HUDEP-2 (cell line): ENCODE measurements around the gene INKA1.
"Not testable (repeated sequence)": the region's sequence is repeated elsewhere in the genome, so short reads cannot be mapped to it uniquely, and the experiment has no call there.

Experiments used
- DNase-seq, 76 experiments: peaks; one replicate each; lab custom pipeline; 2025; ENCODE audit not compliant: unreplicated experiment in 76 of 76; lab: John Stamatoyannopoulos, UW

INKA1 gene

DNA sequence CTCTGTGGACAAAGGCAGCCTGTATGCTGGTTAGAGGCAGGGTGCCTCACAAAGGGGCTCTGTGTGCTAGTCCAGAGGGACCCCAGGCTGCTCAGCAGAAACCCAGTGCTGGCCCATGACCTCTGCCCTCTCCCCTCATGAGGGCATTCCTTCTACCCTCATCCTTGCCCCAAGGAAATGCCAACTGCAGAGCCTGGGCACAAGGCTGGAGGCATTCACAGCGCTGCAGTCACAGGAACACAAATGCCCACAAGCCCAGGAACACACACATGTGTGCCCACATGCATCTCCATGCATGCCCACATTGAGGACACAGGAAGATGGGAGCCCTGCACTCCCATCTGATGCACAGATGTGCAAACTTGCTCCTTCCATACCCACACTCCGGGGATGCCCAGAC lies 3.8 kb downstream of the INKA1 start:
- DNase-seq: no peak

DNA sequence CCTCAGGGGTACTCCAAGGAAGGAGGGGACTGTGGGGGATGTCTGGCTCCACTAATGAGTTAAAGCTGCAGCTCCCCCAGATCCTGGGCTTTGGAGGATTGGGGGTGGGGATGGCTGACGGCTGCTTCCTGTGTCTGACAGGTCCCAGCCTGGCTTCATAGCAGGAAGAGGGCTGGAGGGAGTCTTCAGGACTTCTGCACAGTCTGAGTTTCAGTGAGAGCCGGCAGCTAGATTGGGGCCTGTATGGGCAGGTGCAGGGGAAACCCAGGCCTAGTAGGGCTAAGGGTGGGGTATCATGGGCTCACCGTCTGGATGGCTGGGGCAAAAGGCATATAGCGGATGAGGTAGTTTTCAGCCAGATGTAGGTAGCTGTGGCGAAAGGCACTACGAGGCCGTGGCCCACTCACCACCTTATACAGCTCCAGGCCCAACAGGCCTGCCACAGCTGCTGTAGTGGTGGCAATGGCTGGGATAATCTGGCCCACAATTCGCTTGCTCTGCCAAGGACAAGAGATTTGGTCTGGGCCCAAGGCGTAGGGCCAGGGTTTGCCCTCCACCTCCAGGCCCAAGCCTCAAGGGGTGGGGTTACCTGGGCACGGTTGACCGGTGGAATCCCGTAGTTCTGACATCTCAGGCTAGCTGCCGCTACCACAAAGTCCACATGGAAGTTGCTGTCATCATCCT lies 4.5 kb downstream of the INKA1 start:
- no peak for DNase-seq

DNA sequence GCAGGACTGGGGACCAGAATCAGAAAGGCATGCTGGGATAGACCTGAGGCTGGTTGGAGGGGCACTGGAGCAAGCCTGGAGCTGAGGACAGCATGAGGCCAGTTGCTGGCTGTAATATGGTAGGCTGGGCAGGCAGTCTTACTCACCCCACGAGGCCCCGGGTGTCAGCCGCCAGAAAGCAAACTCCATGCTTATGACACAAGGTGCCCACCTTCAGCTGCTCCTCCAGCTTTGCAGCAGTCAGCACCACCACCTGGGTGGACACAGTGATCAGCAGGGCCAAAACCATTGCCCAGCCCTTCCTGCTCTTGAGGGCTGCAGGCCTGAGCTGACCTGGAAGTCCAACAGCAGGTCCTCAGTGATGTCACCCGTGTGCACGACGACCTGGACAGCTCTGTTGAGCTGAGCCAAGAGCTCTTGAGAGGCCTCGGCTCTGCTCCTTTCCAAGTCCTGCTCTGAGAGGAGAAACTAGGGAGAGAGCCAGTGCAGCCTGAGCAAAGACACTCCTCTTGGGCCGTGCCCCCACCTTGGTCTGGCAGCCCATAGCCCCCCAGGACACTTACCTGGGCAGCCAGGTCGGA lies 9.9 kb downstream of the INKA1 start:
- no peak for DNase-seq

DNA sequence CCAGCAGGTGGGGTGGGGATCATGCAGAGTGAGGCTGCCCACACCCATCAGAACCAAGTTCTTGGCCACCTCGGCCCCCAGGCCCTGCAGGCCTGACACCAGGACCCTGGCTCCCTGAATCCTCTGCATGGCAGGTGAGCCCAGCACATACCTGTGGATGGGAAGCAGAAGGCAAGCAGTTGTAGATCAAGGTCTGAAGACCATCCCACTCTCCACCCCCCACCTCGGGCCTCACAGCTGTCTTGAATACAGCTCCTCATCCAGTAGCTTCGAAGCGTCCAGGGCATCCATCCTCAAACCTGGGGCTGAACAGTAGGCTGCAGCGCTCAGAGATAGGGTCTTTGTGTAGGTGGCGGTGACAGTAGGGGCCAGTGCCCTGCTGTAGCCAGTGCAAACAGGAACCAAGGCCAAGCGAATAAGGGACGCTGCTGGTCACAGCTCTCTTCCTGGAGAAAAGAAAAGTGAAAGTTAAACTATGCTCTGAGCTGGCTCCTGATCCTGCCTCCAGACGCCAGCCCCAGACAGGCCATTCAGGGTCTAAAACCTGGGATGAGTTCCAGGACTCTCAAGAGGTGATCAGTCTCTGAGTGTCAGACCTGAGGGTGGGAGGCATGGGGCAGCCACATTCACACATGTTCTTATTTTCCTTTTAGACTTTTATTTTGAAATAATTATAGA lies 10.6 kb downstream of the INKA1 start, which contains the start of gene UBA7:
TSS of gene UBA7 (minus strand) at position 457 of the 678 bp plus-strand sequence. CDS start at position 291, 166 bp downstream.
- DNase-seq: peak in 4 of 76 experiments; percentile 8 to 32 (median 22)

DNA sequence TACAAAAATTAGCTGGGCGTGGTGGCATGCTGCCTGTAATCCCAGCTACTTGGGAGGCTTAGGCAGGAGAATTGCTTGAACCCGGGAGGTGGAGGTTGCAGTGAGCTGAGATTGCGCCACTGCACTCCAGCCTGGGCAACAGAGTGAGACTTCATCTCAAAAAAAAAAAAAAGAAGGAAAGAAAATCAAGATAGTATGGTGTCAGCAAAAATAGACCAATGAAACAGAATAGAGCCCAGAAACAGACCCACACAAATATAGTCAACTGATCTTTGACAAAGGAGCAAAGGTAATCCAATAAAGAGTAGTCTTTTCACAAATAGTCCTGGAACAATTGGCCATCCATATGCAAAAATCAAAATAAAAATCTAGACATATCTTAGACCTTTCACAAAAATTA lies 20.1 kb downstream of the INKA1 start:
- DNase-seq: not testable (repeated sequence)

DNA sequence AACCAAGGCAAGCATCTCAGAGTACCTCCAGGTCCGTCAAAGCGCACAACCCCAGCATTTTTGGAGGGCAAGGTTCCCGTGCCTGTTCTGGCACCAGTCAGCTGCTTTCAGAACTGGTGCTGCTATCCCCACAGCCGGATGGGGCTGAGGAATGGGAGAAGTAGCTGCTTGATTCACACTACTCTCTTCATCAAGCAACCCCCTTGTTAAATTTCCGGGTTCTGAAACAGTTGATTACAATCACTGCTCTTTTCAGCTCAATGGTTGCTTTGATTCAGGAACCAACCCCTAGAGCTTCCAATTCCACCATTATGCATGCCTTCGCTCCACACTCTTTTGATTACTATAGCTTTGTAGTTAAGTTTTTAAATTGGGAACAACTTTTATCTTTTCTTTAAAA lies 23.0 kb downstream of the INKA1 start:
- no peak for DNase-seq

DNA sequence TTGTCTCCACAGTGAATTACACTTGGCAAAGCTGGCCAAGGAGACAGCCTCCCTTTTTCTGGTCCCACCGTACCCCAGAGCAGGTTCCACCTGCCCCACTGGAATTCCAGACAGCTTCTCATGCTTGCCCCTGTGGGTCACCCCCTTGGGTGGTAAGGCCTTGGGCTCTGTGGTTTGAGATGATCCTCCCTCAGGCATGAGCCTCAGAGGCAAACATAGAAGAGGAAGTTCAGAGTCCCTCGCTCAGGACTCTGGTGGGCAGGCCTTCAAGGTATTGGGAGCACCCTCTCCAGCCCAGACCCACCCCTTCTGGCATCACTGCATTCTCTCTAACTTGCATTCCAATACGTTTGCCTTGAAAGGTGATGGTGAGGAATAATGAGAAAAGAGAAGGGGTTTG lies 28.3 kb downstream of the INKA1 start:
- DNase-seq: no peak

DNA sequence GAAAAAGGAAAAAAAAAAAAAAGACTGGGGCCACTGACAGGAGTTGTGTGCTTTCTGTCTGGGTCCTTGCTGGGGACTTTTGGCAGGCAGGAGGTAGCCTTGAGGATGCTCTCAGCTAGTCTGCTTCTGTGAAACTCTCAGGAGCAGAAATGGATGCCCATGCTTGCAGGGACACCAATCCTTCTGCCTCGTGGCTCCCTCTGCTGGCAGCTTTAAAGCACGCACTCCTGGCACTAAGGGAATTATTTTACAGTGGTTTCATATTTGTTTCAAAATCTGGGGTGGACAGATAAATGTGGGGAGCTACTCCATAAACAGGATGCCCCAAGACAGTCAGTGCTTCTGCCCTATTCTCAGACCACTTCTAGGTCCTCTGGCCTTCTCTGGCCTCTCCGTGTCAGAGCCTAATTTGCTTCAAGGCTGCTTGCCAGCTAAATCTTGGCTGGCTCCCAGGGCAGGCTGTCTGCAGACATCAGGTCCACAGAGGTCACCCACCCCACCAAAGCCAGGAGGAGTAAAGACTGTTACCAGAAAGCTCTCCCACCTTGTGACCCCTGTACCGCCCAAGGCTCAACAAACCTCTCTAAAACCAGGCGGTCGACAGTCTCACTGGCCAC lies 36.2 kb downstream of the INKA1 start:
- DNase-seq: peak in 67 of 76 experiments; percentile 5 to 79 (median 52)

DNA sequence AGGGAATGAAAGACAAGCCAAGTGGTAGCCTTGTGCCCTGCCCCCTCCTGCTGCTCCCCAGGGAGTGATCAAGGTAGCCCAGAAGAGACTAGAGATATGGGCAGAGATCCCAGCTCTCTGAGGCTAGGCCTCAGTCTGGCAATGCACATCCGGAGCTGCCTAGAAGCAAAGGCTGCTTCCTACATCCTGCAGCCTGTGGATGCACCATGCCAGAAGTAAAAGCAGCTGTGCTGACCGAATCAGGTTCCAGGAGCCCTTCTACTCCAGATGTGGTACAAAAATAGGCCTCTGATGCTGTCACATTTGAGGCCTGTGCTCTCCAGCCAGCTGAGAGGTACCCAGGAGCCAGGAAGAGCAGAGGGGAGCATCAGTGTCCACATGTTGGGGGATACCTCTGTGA lies 37.3 kb downstream of the INKA1 start:
- no peak for DNase-seq

DNA sequence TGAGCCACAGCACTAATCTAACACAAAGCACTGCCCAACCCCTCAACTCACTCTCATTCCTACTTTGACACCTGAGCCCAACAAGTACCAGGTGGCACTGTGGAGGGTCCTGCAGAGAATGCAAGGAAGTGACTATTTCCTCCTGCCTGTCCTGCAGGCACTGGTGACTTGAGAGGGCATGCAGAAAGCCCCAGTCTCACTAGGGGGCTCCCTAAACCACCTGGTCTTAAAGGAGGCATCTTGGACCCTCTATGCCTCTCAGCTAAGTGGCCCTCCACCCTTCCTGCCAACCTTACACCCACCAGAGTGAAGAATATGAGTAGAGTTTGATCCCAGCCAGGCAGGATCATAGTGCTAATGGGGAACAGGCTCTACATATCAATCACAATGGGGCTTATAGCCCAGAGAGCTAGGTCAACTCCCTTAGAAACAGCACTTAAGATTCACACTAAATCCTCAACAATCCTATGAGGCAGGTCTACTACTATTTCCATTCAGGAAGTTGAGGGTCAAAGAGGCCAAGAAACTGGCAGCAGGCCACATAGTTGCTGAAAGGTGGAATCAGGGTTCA lies 38.1 kb downstream of the INKA1 start:
- DNase-seq: peak in 11 of 76 experiments; percentile 2 to 23 (median 5)

DNA sequence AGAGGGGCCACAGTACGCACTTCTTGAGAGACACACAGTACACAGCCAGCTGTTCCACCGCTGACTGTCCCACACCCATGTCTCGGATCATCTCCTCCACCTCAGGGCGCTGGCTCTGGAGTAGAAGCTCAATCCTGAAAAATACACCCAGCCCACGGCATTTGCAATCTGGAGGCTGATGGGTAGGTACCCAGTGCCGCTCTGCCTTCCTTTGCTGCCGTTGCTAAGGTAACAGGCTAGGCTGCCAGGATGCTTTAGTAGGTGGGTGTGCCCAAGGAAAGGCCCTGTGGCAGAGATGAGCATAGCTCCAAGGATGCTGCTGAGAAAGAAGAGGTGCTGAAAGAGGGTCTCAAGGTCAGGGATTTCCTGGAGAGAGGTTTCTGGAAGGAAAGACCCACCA lies 38.7 kb downstream of the INKA1 start:
- no peak for DNase-seq

DNA sequence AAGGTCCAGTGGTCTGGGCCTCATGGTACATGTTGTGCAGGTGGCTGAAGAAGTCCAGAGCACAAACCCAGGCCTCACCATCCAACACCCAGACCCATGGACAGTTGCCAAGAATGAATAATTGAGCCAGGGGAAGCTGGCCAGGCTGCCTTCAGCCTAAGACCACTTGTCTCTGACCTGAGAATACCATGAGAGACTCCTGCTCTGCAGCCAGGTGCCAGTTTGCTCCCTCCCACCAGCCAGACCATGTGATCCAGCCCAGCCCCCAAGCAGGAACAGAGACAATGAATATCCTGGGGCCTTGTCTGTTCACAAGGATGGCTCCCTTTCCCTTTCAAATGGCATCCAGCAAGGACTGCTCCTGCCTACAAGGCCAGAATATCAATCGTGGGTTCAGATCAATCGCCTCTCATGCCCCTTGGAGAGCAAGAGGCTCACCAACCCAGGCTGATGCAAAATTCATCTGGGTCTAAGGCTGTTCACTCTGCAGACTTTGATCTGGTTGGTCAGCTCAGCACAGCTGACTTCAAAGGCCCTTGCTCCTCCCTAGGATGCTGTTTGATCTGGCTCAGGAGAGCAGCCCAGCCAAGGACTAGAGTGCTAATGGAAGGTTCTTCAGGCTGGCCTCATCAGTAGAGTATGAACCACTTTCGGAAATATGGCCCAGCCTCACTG lies 39.9 kb downstream of the INKA1 start:
- DNase-seq: no peak

DNA sequence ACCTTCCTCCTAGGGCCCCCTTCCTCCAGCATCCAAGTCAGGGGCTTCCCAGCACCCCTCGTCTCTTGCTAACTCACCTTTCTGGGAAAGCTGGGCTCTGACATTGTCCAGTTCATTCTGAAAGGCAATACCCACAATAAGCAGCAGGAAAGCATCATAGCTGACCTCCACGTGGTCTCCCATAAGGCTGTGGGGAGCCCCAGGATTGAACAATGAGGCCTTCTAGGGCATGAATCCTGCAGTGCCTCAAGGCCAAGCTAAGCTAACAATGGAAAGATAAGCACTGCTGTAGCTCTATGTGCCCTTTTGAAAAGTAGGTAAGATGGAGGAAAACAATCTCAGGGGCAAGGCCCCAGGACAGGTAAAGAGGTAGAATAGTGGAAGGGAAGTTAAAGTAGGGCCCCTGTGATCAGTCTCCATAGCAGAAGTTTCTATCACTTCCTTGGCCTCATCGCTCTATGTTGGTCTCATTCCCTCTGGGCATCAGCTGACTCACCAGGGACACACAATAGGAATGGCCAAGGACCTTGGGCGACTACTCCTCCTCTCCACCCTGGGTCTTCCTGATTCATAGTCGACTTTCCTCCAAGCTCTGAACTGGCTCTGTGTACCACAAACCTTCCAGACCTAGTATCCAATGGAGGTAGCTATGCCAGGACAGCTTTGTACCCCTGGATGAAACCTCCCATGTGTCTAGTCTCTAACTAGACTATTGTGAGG lies 41.6 kb downstream of the INKA1 start:
- no peak for DNase-seq

DNA sequence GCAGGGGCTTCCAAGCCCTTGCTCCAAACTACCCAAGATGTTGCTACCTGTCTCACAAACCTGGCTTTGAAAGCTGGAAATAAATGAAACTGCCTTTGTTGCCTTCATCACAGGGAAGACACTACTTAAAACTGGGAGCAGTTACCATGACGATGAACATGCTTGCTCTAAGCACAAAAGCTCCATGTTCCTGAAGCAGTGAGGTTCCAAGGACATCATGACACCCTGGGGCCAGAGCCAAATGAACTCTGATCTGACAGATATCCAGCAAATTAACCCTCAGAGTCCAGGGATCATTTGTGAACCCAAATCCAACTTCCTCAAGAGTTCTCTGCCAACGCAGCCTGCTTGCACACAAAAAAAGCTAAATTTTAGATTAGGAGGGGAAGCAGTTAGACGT lies 42.6 kb downstream of the INKA1 start:
- DNase-seq: no peak
